H1 (cell line): Measurements from ENCODE around the gene HIC1. TPM values are rescaled to one million over a fixed set of nuclear protein-coding genes. Genes with fewer than 3 reads are reported as not detected.

Source experiments
- CHD7 ChIP-seq: fragments of 300-600 bp; sonication (generic); IDR thresholded peaks from 2 replicates; pipeline ENCODE4 v1.7.1; 2012; ENCODE audit warnings: low read length, moderate library complexity, mild to moderate bottlenecking, inconsistent platforms; ENCODE audit not compliant: insufficient replicate concordance
- GABPA ChIP-seq: IDR thresholded peaks from 2 replicates; pipeline ENCODE4 v1.6.1; 2011; ENCODE audit warnings: mild to moderate bottlenecking, low read length, moderate library complexity, borderline replicate concordance; ENCODE audit not compliant: insufficient read depth
- SP2 ChIP-seq: IDR thresholded peaks from 2 replicates; pipeline ENCODE4 v1.6.1; 2012; ENCODE audit warnings: mild to moderate bottlenecking, low read length, inconsistent platforms
- SRF ChIP-seq: IDR thresholded peaks from 2 replicates; pipeline ENCODE4 v1.6.1; 2011; ENCODE audit warnings: mild to moderate bottlenecking, low read depth, low read length, moderate library complexity
- polyA plus RNA-seq, 7 experiments: library from polyadenylated mRNA; depleted of rRNA in 3 of 7; stranded (reverse) in 5 of 7; unstranded in 2 of 7; fragments of >200 nt in 5 of 7; fragments of 200-250 nt in 2 of 7; gene quantifications; 1 replicate in 5 of 7; 2 replicates in 1 of 7; 4 replicates in 1 of 7; pipeline versions ENCODE4 v1.2.1 to v1.2.3, GENCODE V29; 2011 to 2013; ENCODE audit warnings: missing spikeins in 2 of 7, mixed read lengths in 2 of 7
- total RNA-seq: library from RNA; stranded (reverse); fragmentation: NEBNext Ultra II Directional; extraction: Animal tissue kit (Norgen Biotek cat#: 25700); gene quantifications from 2 replicates; pipeline ENCODE4 v1.2.1, GENCODE V29; 2021

HIC1 gene
- total and polyA plus RNA-seq, 2 of the 8 experiments (the other 6 are each of a cell fraction or from before 2014, with no cell fraction given): 0.06 to 0.09 TPM

- TF ChIP-seq GABPA (no peak), SRF (no peak), SP2 (no peak), CHD7 (no peak)
These were observed 12.2 kb downstream of the HIC1 start (continued) for GRCh38 chr17:2067048-2067561.
